Right lobe of liver (tissue), 6 donors: ENCODE data around the gene AKAP7. TPM values are rescaled to one million over a fixed set of nuclear protein-coding genes. Genes with fewer than 3 reads are reported as not detected.

Source experiments
- ATAC-seq, 4 donors: fragments of 200-7000 bp; cut with Tn5 transposase; one replicate each; pipeline ENCODE4 v1.9.1; 2020; ENCODE audit warnings: mild to moderate bottlenecking in 4 of 4, moderate library complexity in 4 of 4
- DNase-seq, 3 donors: peaks; one replicate each; pipeline ENCODE4 v3.0.0-alpha.2; 2020
- H3K27ac ChIP-seq, 3 donors: fragments of 200-600 bp; one replicate each; pipeline ENCODE4 v1.8.0; 2022
- H3K27me3 ChIP-seq, 2 donors: fragments of 200-600 bp; one replicate each; pipeline ENCODE4 v1.8.0; 2022
- H3K36me3 ChIP-seq, 4 donors: fragments of 200-600 bp; sonication (generic) in 1 of 4; one replicate each; pipeline versions ENCODE4 v1.5.1 to v1.8.0; 2017 to 2022; ENCODE audit warnings: control low read depth in 1 of 4
- H3K4me1 ChIP-seq, 4 donors: fragments of 200-600 bp; sonication (generic) in 1 of 4; one replicate each; pipeline versions ENCODE4 v1.5.1 to v1.8.0; 2017 to 2022; ENCODE audit warnings: control low read depth in 1 of 4
- H3K4me3 ChIP-seq, 3 donors: fragments of 200-600 bp; one replicate each; pipeline ENCODE4 v1.8.0; 2022
- H3K9me3 ChIP-seq, 4 donors: fragments of 200-600 bp; sonication (generic) in 1 of 4; one replicate each; pipeline versions ENCODE4 v1.5.1 to v1.8.0; 2017 to 2022; ENCODE audit warnings: control low read depth in 1 of 4
- CTCF ChIP-seq, 4 donors: fragments of 200-600 bp in 3 of 4; fragments of 450-650 bp in 1 of 4; IDR thresholded peaks; one replicate each; pipeline versions ENCODE4 v1.5.1 to v1.8.0; 2016 to 2022; ENCODE audit warnings: antibody characterized with exemption in 4 of 4, mild to moderate bottlenecking in 2 of 4
- POLR2A ChIP-seq: fragments of 450-650 bp; IDR thresholded peaks from one replicate; pipeline ENCODE4 v1.6.1; 2017; ENCODE audit warnings: antibody characterized with exemption, mild to moderate bottlenecking
- WGBS: methylation state at CpG from one replicate; pipeline ENCODE4 v1.1.6; 2018; ENCODE audit warnings: low coverage, low lambda C conversion rate; ENCODE audit not compliant: insufficient coverage; ENCODE audit errors: missing lambda C conversion rate; 5-methylcytosine and 5-hydroxymethylcytosine counted together
- intact Hi-C, 2 donors: fragments of 100-400 bp; cut with DNase I; formaldehyde crosslinking; loops; one replicate each; pipeline versions ENCODE4 v1.11.2 to v1.14.1; 2022
- total RNA-seq, 6 experiments: library from RNA; depleted of rRNA in 2 of 6; stranded (reverse); fragments of >200 nt in 2 of 6; fragmentation: NEBNext Ultra II Directional in 3 of 6; extraction: Animal tissue kit (Norgen Biotek cat#: 25700) in 3 of 6; gene quantifications; one replicate each; pipeline versions ENCODE4 v1.1.0 to v1.2.4, GENCODE V29; 2016 to 2023
- donor health status: DM: no; HTN: yes; CAD: no.
- donor health status: DM: no; HTN: no; CAD: no.
- donor health status: DM: no; HTN: no; CAD: no.
- donor health status: DM: no; HTN: yes; CAD: no.
- donor health status: DM: no; HTN: yes; CAD: no.

AKAP7 gene
- total RNA-seq, 6 experiments from 2014 or later, result 8.6 to 16.3 (median 12.6) TPM

- WGBS, result 79% methylated on average over 14 of the region's 14 CpGs
- no peaks in the 10 kb centered on the region for H3K27me3 ChIP-seq
- no peaks in the 10 kb centered on the region for H3K36me3 ChIP-seq
- no peaks in the 10 kb centered on the region for H3K9me3 ChIP-seq
- TF ChIP-seq POLR2A (no peak), CTCF (IDR thresholded peaks at IDR 0.05) (no peak)
- peak overlapping the region in 2 of 3 donors; percentile 83 to 85 for H3K4me3 ChIP-seq
- no peak for ATAC-seq
- no peak for DNase-seq
- H3K4me1 ChIP-seq, result peaks cover 0 to 29% (median 2%) of the 10 kb centered on the region in 4 donors
- peak overlapping the region; percentile 90 to 95 (median 93) for H3K27ac ChIP-seq
- intact Hi-C loops, result no loop called here
Observed at GRCh38 chr6:131134220-131134979, 867 bp upstream of the AKAP7 start.

- peaks cover 0 to 24% (median 0%) of the 10 kb centered on the region in 4 donors for H3K4me1 ChIP-seq
- 7% methylated on average over 4 of the region's 4 CpGs for WGBS
- H3K36me3 ChIP-seq, result no peaks in the 10 kb centered on the region
- H3K9me3 ChIP-seq, result no peaks in the 10 kb centered on the region
- intact Hi-C loops, result no loop called here
- no peaks in the 10 kb centered on the region for H3K27me3 ChIP-seq
- peak overlapping the region; percentile 82 to 85 (median 83) for H3K4me3 ChIP-seq
- TF ChIP-seq CTCF (IDR thresholded peaks at IDR 0.05) (no peak), POLR2A (no peak)
- ATAC-seq (no peak), DNase-seq (no peak)
- peak overlapping the region; percentile 90 to 95 (median 93) for H3K27ac ChIP-seq
Observed at GRCh38 chr6:131134980-131135243, 355 bp upstream of the AKAP7 start.

GRCh38 chr6:131136021-131136786, 937 bp downstream of the AKAP7 start:
- ATAC-seq, result peak; percentile 47 to 69 (median 56)

GRCh38 chr6:131139599-131139998, 4.3 kb downstream of the AKAP7 start:
- no peak overlapping the region for H3K27ac ChIP-seq
- TF ChIP-seq CTCF (IDR thresholded peaks at IDR 0.05), result no peak
- TF ChIP-seq POLR2A, result no peak
- H3K36me3 ChIP-seq, result no peaks in the 10 kb centered on the region
- no peak overlapping the region for H3K4me3 ChIP-seq
- DNase-seq, result no peak
- H3K27me3 ChIP-seq, result no peaks in the 10 kb centered on the region
- no peak for ATAC-seq
- peaks cover 0 to 19% (median 0%) of the 10 kb centered on the region in 4 donors for H3K4me1 ChIP-seq
- intact Hi-C loops, result no loop called here
- no peaks in the 10 kb centered on the region for H3K9me3 ChIP-seq
- 67% methylated on average over 4 of the region's 4 CpGs for WGBS

More at GRCh38 chr6:131136021-131136786, 937 bp downstream of the AKAP7 start:
- Histone ChIP-seq H3K4me1 (peaks cover 0 to 15% (median 0%) of the 10 kb centered on the region in 4 donors), H3K27me3 (no peaks in the 10 kb centered on the region), H3K36me3 (no peaks in the 10 kb centered on the region), H3K27ac (peak overlapping the region; percentile 90 to 95 (median 93)), H3K4me3 (peak overlapping the region; percentile 82 to 85 (median 83)), H3K9me3 (no peaks in the 10 kb centered on the region)
- TF ChIP-seq POLR2A, result no peak
- no peak for TF ChIP-seq CTCF (IDR thresholded peaks at IDR 0.05)
- peak in 1 of 3 donors; percentile 60 for DNase-seq
- WGBS, result 6% methylated on average over 17 of the region's 17 CpGs
- intact Hi-C loops, result no loop called here
